A549 treated with AZD9567 at 1 μM for 4 hours (cell line): ENCODE measurements around the gene TMEM38B. TPM values are rescaled to one million over a fixed set of nuclear protein-coding genes. Genes with fewer than 3 reads are reported as not detected.

Source experiments
- total RNA-seq: library from RNA; stranded (reverse); fragments of 200-300 nt; extraction: Qiagen RNA extraction; gene quantifications from 5 replicates; pipeline ENCODE4 v1.2.3, GENCODE V29; 2022; ENCODE audit not compliant: insufficient read depth

Gene TMEM38B, protein sequence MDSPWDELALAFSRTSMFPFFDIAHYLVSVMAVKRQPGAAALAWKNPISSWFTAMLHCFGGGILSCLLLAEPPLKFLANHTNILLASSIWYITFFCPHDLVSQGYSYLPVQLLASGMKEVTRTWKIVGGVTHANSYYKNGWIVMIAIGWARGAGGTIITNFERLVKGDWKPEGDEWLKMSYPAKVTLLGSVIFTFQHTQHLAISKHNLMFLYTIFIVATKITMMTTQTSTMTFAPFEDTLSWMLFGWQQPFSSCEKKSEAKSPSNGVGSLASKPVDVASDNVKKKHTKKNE
- 16.6 to 21.6 TPM (median 17.6 TPM) in 5 replicates for total RNA-seq

DNA sequence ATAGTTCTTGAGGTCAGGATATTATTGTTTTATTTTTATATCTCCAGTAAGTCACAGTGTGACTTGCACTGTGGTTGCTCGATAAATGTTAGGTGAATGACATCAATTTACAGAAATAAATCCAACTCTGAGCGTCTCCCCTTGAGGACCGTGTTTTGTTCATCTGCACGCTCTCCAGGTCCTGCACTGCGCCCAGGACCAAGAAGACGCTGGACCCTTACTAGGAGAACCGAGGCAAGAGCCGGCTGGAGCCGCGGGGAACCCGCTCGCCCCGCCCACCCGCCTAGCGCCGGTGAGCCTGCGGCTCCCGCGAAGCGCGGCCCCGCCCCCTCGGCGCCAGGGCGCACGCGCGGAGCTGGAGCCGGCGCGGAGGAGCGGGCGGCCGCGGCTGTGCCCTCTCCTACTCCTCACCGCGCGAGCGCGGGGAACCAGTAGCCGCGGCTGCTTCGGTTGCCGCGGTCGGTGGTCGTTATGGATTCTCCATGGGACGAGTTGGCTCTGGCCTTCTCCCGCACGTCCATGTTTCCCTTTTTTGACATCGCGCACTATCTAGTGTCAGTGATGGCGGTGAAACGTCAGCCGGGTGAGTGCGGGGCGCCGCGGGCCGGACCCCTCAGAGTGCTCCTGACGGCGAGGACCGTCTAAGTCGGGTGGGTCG, at the start of gene TMEM38B:
Gene TMEM38B, plus strand, starts transcription at position 352 of the 658 bp plus-strand sequence. Its CDS starts 120 bp downstream, at position 472.

DNA sequence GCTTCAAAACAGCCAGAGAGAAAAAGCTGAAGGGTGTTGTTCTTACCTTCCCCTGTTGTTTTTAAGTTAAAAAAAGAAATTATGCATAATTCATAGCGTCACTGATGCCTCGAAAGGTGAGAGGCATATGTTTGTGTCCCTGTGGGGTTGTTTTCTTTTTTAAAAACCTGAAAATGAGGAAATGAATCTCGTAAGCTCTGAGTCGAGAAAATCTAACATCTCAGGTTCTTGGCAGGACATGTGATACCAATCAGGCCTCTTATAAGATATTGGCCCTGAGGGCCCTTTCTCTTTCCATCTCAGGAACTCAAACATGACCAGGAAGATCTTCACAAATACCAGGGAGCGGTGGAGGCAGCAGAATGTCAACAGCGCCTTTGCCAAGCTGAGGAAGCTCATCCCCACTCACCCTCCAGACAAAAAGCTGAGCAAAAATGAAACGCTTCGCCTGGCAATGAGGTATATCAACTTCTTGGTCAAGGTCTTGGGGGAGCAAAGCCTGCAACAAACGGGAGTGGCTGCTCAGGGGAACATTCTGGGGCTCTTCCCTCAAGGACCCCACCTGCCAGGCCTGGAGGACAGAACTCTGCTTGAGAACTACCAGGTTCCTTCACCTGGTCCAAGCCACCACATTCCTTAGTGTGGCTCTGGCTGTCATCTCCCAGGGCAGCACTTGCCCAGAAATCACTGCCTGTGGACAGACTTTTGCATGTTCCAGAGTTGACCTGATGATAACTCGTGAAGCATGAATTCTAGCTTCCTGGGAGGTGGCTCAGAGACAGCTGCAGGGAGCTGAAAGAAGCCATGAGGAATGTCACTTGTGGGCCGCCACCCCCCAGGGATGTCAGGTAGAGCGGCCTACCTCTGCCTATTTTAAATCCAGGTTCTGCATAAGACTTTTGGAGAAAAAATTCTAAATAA, 31.9 kb upstream of the TMEM38B start, which contains the start of gene TAL2:
Gene TAL2, plus strand, starts transcription at position 274 of the 921 bp plus-strand sequence. Its CDS starts 40 bp downstream, at position 314.

Other genes starting within 250 kb of the TMEM38B start
- gene FSD1L, start 246.5 kb upstream of the TMEM38B start, total RNA-seq = 3.1 to 5.7 TPM (median 4.3 TPM) in 5 replicates
- 5.3 to 8.2 TPM (median 7.0 TPM) in 5 replicates for gene FKTN, start 136.4 kb upstream of the TMEM38B start, total RNA-seq
- 0.19 to 0.23 TPM (median 0.23 TPM) in 3 of 5 replicates, not detected in the others for gene TAL2, start 32.1 kb upstream of the TMEM38B start, total RNA-seq